Measurements from ENCODE around the gene PAK1IP1. TPM values are rescaled to one million over a fixed set of nuclear protein-coding genes. Genes with fewer than 3 reads are reported as not detected.

Gene PAK1IP1
- total RNA-seq, 2 donors from 2014 or later = 13.7 to 27.4 TPM

DNA sequence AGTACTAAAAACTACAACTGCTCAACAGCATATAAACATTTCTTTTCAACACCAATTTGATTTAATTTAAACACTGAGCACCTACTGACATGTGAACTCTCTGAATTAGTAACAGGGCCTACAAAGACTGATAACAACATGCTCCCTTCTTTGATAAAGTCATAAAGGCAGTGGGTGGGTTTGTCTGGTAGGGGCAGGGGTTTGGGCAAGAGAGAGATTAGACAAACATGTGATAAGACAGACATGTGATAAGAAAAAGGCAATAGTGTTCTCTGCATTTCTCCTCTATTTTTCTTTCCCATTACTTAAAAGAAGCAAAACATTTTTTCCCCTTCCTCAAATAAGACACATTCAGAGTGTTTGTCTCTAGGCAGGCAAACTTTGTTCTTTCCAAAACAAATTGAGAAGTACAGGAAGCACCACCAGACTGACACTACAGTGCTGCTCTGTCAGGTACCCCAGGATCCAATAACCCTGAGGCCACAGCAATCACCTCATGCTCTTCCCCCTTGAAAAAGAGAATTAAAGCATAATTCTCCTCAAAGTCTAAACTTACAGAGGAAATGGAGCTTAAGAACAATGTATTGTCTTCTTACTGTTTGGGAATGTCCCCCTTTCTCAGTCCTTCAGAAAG is 12.3 kb upstream of the PAK1IP1 start:
- Mint-ChIP-seq H3K27ac (no peak overlapping the region), H3K9me3 (no peaks in the 10 kb centered on the region), H3K4me1 (no peaks in the 10 kb centered on the region), H3K36me3 (ENCODE audit: low read depth) (no peaks in the 10 kb centered on the region), H3K27me3 (peaks cover 5% of the 10 kb centered on the region), H3K4me3 (no peak overlapping the region)
- ATAC-seq (replicated peaks) = no peak

- Mint-ChIP-seq H3K4me1 (no peaks in the 10 kb centered on the region), H3K9me3 (no peaks in the 10 kb centered on the region), H3K27me3 (peaks cover 5% of the 10 kb centered on the region), H3K27ac (peak overlapping the region; percentile 54), H3K36me3 (ENCODE audit: low read depth) (no peaks in the 10 kb centered on the region), H3K4me3 (no peak overlapping the region)
- ATAC-seq (replicated peaks) = no peak
Observed at GRCh38 chr6:10684618-10685017, 10.2 kb upstream of the PAK1IP1 start.

GRCh38 chr6:10685092-10685915 is 9.5 kb upstream of the PAK1IP1 start:
- H3K4me1 Mint-ChIP-seq = no peaks in the 10 kb centered on the region
- H3K27ac Mint-ChIP-seq = no peak overlapping the region
- no peaks in the 10 kb centered on the region for H3K9me3 Mint-ChIP-seq
- peaks cover 5% of the 10 kb centered on the region for H3K27me3 Mint-ChIP-seq
- no peaks in the 10 kb centered on the region for H3K36me3 Mint-ChIP-seq (ENCODE audit: low read depth)
- ATAC-seq (replicated peaks) = no peak
- H3K4me3 Mint-ChIP-seq = no peak overlapping the region

- no peaks in the 10 kb centered on the region for H3K4me1 Mint-ChIP-seq
- no peak overlapping the region for H3K4me3 Mint-ChIP-seq
- no peak for ATAC-seq (replicated peaks)
- H3K27me3 Mint-ChIP-seq = peaks cover 5% of the 10 kb centered on the region
- H3K36me3 Mint-ChIP-seq (ENCODE audit: low read depth) = no peaks in the 10 kb centered on the region
- H3K27ac Mint-ChIP-seq = no peak overlapping the region
- no peaks in the 10 kb centered on the region for H3K9me3 Mint-ChIP-seq
Observed at GRCh38 chr6:10686901-10687300, 7.9 kb upstream of the PAK1IP1 start.

DNA sequence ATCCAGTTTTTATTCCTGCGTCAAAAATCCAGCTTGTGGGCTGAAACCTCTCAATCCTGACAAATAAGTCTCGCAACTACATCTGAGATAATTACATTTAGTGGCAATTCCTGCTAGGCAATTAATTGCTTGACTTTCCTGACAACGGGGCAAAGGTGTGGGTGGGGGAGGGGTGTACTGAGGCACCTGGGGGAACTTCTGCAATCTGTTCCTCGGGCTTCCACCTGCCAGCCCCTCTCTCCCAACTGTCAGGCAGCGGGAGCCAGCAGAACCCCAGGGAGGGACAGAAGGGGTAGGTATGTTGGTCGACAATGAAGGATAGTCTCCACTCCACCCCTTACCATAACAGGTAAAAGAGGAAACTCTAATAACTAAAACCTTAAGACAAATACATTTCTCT is 7.2 kb upstream of the PAK1IP1 start:
- H3K4me3 Mint-ChIP-seq = no peak overlapping the region
- no peaks in the 10 kb centered on the region for H3K4me1 Mint-ChIP-seq
- H3K9me3 Mint-ChIP-seq = no peaks in the 10 kb centered on the region
- peaks cover 5% of the 10 kb centered on the region for H3K27me3 Mint-ChIP-seq
- H3K36me3 Mint-ChIP-seq (ENCODE audit: low read depth) = no peaks in the 10 kb centered on the region
- H3K27ac Mint-ChIP-seq = no peak overlapping the region
- ATAC-seq (replicated peaks) = no peak

- no peak overlapping the region for H3K27ac Mint-ChIP-seq
- H3K4me3 Mint-ChIP-seq = no peak overlapping the region
- peaks cover 18% of the 10 kb centered on the region for H3K36me3 Mint-ChIP-seq (ENCODE audit: low read depth)
- no peak for ATAC-seq (replicated peaks)
- no peaks in the 10 kb centered on the region for H3K27me3 Mint-ChIP-seq
- no peaks in the 10 kb centered on the region for H3K4me1 Mint-ChIP-seq
- H3K9me3 Mint-ChIP-seq = no peaks in the 10 kb centered on the region
Observed at GRCh38 chr6:10690651-10691445, 3.9 kb upstream of the PAK1IP1 start.

DNA sequence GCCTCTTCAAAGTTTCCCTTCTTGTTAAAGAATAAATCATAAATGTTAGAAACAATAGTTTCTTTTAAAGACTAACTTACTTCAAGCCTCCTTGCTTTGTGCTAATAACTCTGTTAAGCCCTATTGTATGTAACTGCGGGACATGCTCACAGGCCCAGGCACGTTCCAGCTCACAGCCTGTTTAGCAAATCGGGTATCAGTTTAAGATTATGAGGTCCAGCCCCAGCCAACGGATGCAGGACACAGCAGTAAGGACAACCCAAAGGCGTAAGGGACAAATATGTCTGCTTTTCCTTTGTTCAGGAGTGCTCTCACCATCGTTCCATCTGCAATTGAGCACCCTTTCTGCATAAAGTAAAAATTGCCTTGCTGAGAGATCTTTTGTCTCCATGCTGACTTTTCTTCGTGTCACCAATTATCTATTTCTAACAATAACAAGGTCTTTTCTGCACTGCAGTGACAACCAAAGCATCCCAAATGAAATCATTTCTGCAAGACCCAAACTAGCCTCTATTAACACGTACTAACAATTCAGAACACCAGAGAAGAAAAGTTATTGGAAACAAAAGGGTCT is 1.7 kb upstream of the PAK1IP1 start:
- Mint-ChIP-seq H3K4me3 (peak overlapping the region; percentile 90), H3K9me3 (no peaks in the 10 kb centered on the region), H3K4me1 (no peaks in the 10 kb centered on the region), H3K27me3 (no peaks in the 10 kb centered on the region), H3K36me3 (ENCODE audit: low read depth) (peaks cover 40% of the 10 kb centered on the region), H3K27ac (peak overlapping the region; percentile 61)
- ATAC-seq (replicated peaks) = no peak

DNA sequence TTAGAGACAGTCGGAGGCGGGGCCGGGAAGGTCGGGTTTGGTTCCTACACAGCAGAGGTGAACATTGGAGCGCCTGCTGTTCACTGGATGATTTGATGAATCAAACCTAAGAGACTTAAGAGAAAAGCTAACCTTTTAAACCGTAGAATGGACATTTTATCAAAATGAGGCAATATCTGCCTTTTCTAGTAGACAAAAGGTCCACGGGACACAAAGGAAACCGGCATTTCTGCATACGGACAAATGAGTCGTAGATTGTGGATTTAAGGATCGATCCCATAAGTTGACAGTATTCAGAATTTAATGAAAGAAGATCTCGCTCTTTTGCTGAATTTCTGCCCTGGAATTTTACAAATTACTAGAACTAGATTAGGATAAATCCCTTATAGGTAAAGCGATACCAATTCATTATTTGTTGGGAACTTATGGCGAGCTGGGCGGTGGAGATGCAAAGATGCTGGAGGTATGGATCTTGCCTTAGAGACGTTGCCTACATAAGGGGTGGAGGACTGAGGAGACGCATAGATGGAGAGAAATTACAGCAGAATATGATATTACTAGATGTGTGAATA is 400 bp downstream of the PAK1IP1 start:
- H3K9me3 Mint-ChIP-seq = no peaks in the 10 kb centered on the region
- H3K36me3 Mint-ChIP-seq (ENCODE audit: low read depth) = peaks cover 61% of the 10 kb centered on the region
- H3K4me3 Mint-ChIP-seq = peak overlapping the region; percentile 90
- ATAC-seq (replicated peaks) = no peak
- no peaks in the 10 kb centered on the region for H3K27me3 Mint-ChIP-seq
- H3K27ac Mint-ChIP-seq = peak overlapping the region; percentile 99
- no peaks in the 10 kb centered on the region for H3K4me1 Mint-ChIP-seq

GRCh38 chr6:10696655-10697054 is 1.9 kb downstream of the PAK1IP1 start:
- H3K27me3 Mint-ChIP-seq = no peaks in the 10 kb centered on the region
- H3K36me3 Mint-ChIP-seq (ENCODE audit: low read depth) = peaks cover 76% of the 10 kb centered on the region
- no peak overlapping the region for H3K27ac Mint-ChIP-seq
- H3K4me3 Mint-ChIP-seq = peak overlapping the region; percentile 90
- no peak for ATAC-seq (replicated peaks)
- no peaks in the 10 kb centered on the region for H3K9me3 Mint-ChIP-seq
- H3K4me1 Mint-ChIP-seq = no peaks in the 10 kb centered on the region

DNA sequence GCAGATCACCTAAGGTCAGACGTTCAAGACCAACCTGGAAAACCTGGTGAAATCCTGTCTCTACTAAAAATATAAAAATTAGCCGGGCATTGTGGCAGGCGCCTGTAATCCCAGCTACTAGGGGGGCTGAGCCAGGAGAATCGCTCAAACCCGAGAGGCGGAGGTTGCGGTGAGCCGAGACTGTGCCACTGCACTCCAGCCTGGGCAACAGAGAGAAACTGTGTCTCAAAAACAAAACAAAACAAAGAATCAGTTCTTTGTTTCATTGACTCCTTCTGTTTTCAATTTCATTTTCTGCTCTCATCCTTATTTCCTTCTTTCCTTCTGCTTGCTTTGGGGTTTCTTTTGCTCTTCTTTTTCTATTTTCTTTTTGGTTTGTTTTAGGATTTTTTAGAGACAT is 19.2 kb downstream of the PAK1IP1 start:
- Mint-ChIP-seq H3K4me3 (no peak overlapping the region), H3K9me3 (no peaks in the 10 kb centered on the region), H3K36me3 (ENCODE audit: low read depth) (peaks cover 21% of the 10 kb centered on the region), H3K27me3 (no peaks in the 10 kb centered on the region), H3K27ac (peak overlapping the region; percentile 13), H3K4me1 (no peaks in the 10 kb centered on the region)
- ATAC-seq (replicated peaks) = no peak

GRCh38 chr6:10719296-10719963 is 24.7 kb downstream of the PAK1IP1 start:
- H3K27ac Mint-ChIP-seq = peak overlapping the region; percentile 78
- no peaks in the 10 kb centered on the region for H3K9me3 Mint-ChIP-seq
- no peaks in the 10 kb centered on the region for H3K36me3 Mint-ChIP-seq (ENCODE audit: low read depth)
- peaks cover 17% of the 10 kb centered on the region for H3K4me1 Mint-ChIP-seq
- no peaks in the 10 kb centered on the region for H3K27me3 Mint-ChIP-seq
- H3K4me3 Mint-ChIP-seq = peak overlapping the region; percentile 97
- no peak for ATAC-seq (replicated peaks)

GRCh38 chr6:10719964-10720264 is 25.1 kb downstream of the PAK1IP1 start:
- Mint-ChIP-seq H3K36me3 (ENCODE audit: low read depth) (no peaks in the 10 kb centered on the region), H3K27me3 (no peaks in the 10 kb centered on the region), H3K9me3 (no peaks in the 10 kb centered on the region), H3K4me1 (peaks cover 17% of the 10 kb centered on the region), H3K27ac (peak overlapping the region; percentile 78), H3K4me3 (peak overlapping the region; percentile 97)
- ATAC-seq (replicated peaks) = no peak

DNA sequence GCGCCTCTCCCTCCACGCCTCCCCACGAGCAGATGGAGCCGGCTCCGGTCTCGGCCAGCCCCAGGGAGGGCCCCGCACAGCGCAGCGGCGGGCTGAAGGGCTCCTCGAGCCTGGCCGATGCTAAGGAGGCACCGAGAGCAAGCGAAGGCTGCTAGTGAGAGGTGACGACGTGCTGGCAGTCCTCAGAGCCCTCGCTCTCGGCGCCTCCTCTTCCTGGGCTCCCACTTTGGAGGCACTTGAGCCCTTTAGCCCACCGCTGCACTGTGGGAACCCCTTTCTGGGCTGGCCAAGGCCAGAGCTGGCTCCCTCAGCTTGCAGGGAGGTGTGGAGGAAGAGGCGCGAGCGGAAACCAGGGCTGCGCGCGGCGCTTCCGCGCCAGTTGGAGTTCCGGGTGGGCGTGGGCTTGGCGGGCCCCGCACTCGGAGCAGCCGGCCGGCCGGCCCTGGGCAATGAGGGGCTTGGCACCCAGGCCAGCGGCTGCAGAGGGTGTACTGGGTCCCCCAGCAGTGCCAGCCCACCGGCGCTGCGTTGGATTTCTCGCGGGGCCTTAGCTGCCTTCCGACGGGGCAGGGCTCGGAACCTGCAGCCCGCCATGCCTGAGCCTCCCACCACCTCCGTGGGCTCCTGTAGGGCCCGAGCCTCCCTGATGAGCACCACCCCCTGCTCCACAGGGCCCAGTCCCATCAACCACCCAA is 25.6 kb downstream of the PAK1IP1 start:
- ATAC-seq (replicated peaks) = peak; percentile 33
- Mint-ChIP-seq H3K36me3 (ENCODE audit: low read depth) (peaks cover 3% of the 10 kb centered on the region), H3K9me3 (no peaks in the 10 kb centered on the region), H3K27me3 (no peaks in the 10 kb centered on the region), H3K4me3 (peak overlapping the region; percentile 97), H3K4me1 (peaks cover 20% of the 10 kb centered on the region), H3K27ac (peak overlapping the region; percentile 98)
